ENCODE results near the gene BZW1.

- TF ChIP-seq CTCF (IDR thresholded peaks at IDR 0.05 in 2 of 3, conservative IDR thresholded peaks at IDR 0.05 in 1 of 3; ENCODE audit: borderline replicate concordance in 1 of 3, insufficient read depth in 1 of 3, low read depth in 2 of 3, low read length in 2 of 3), result no peak
- peak; percentile 24; the same call in 1 of the 2 replicates for TF ChIP-seq JUND (IDR thresholded peaks at IDR 0.05)
- no peak for TF ChIP-seq POLR2A (IDR thresholded peaks at IDR 0.05; ENCODE audit: borderline replicate concordance, extremely low read depth, insufficient read depth, insufficient read length)
- no peak for TF ChIP-seq YY1 (IDR thresholded peaks at IDR 0.05; ENCODE audit: extremely low read depth, insufficient replicate concordance, low read depth, low read length)
- TF ChIP-seq REST (IDR thresholded peaks at IDR 0.05; ENCODE audit: low read depth), result no peak
- TF ChIP-seq MAX (IDR thresholded peaks at IDR 0.05), result no peak
- no peak for TF ChIP-seq ATF3 (IDR thresholded peaks at IDR 0.05)
- TF ChIP-seq EZH2 (IDR thresholded peaks at IDR 0.05), result no peak
- no peak for TF ChIP-seq RAD21 (IDR thresholded peaks at IDR 0.05; ENCODE audit: low read depth)
- TF ChIP-seq SRF (IDR thresholded peaks at IDR 0.05; ENCODE audit: low read depth), result no peak
- no peak for TF ChIP-seq ELF1 (IDR thresholded peaks at IDR 0.05; ENCODE audit: borderline replicate concordance, low read depth)
- no peak for TF ChIP-seq EZH2phosphoT487 (IDR thresholded peaks at IDR 0.05; ENCODE audit: borderline replicate concordance)
Observed at GRCh38 chr2:200781616-200782015, 30.1 kb upstream of the BZW1 start.
